H9 (cell line): Measurements from ENCODE around the gene OR1A2. TPM values are rescaled to one million over a fixed set of nuclear protein-coding genes. Genes with fewer than 3 reads are reported as not detected.

Source experiments
- DNase-seq: peaks from one replicate; pipeline ENCODE4 v3.0.0-alpha.2; 2017
- H2AFZ ChIP-seq: one replicate; pipeline ENCODE4 v1.6.1; 2013; ENCODE audit warnings: mild to moderate bottlenecking, low read length, control low read depth, moderate library complexity
- H2AK5ac ChIP-seq: 2 replicates; pipeline ENCODE4 v1.6.1; 2013; ENCODE audit warnings: low read length, control low read depth, mixed read lengths; ENCODE audit not compliant: insufficient read length
- H2BK120ac ChIP-seq: one replicate; pipeline ENCODE4 v1.6.1; 2013; ENCODE audit warnings: low read depth, mild to moderate bottlenecking, low read length, control low read depth, inconsistent platforms; ENCODE audit not compliant: poor library complexity, severe bottlenecking
- H2BK12ac ChIP-seq: 2 replicates; pipeline ENCODE4 v1.6.1; 2013; ENCODE audit warnings: low read length, control low read depth, mixed read lengths, low read depth; ENCODE audit not compliant: insufficient read length
- H2BK15ac ChIP-seq: 2 replicates; pipeline ENCODE4 v1.6.1; 2013; ENCODE audit warnings: low read depth, low read length, control low read depth
- H2BK20ac ChIP-seq: one replicate; pipeline ENCODE4 v1.6.1; 2013; ENCODE audit warnings: low read depth, mild to moderate bottlenecking, low read length, control low read depth, inconsistent platforms; ENCODE audit not compliant: poor library complexity, severe bottlenecking
- H2BK5ac ChIP-seq: 2 replicates; pipeline ENCODE4 v1.6.1; 2013; ENCODE audit warnings: low read length, control low read depth, mixed read lengths; ENCODE audit not compliant: insufficient read length
- H3K14ac ChIP-seq: 2 replicates; pipeline ENCODE4 v1.6.1; 2013; ENCODE audit warnings: low read length, control low read depth; ENCODE audit not compliant: insufficient read depth
- H3K18ac ChIP-seq: 2 replicates; pipeline ENCODE4 v1.6.1; 2013; ENCODE audit warnings: low read depth, mild to moderate bottlenecking, mixed read lengths, low read length, control low read depth; ENCODE audit not compliant: insufficient read length
- H3K23ac ChIP-seq: 2 replicates; pipeline ENCODE4 v1.6.1; 2013; ENCODE audit warnings: low read length, control low read depth, mixed read lengths, low read depth; ENCODE audit not compliant: insufficient read length
- H3K23me2 ChIP-seq: 2 replicates; pipeline ENCODE4 v1.6.1; 2013; ENCODE audit warnings: low read depth, mild to moderate bottlenecking, mixed read lengths, low read length, control low read depth; ENCODE audit not compliant: insufficient read length, poor library complexity, severe bottlenecking
- H3K27ac ChIP-seq: 2 replicates; pipeline ENCODE4 v1.5.1; 2013; ENCODE audit warnings: low read length, control low read depth, mixed read lengths, low read depth; ENCODE audit not compliant: insufficient read length
- H3K27me3 ChIP-seq: 2 replicates; pipeline ENCODE4 v1.6.1; 2013; ENCODE audit warnings: low read length, control low read depth, inconsistent platforms; ENCODE audit not compliant: insufficient read depth
- H3K4ac ChIP-seq: 2 replicates; pipeline ENCODE4 v1.6.1; 2013; ENCODE audit warnings: low read depth, mild to moderate bottlenecking, control low read depth, inconsistent platforms, low read length, moderate library complexity
- H3K4me1 ChIP-seq: 2 replicates; pipeline ENCODE4 v1.6.1; 2013; ENCODE audit warnings: low read length, control low read depth, inconsistent platforms; ENCODE audit not compliant: insufficient read depth
- H3K4me2 ChIP-seq: 2 replicates; pipeline ENCODE4 v1.6.1; 2013; ENCODE audit warnings: low read length, control low read depth, mixed read lengths; ENCODE audit not compliant: insufficient read length, insufficient read depth
- H3K56ac ChIP-seq: 2 replicates; pipeline ENCODE4 v1.6.1; 2013; ENCODE audit warnings: low read depth, mild to moderate bottlenecking, mixed read lengths, low read length, control low read depth; ENCODE audit not compliant: insufficient read length
- H3K79me1 ChIP-seq: 2 replicates; pipeline ENCODE4 v1.6.1; 2013; ENCODE audit warnings: low read depth, mild to moderate bottlenecking, moderate library complexity, low read length, control low read depth, inconsistent platforms; ENCODE audit not compliant: insufficient read depth, poor library complexity, severe bottlenecking
- H3K79me2 ChIP-seq: 2 replicates; pipeline ENCODE4 v1.6.1; 2013; ENCODE audit warnings: low read length, control low read depth, inconsistent platforms; ENCODE audit not compliant: insufficient read depth
- H3K9ac ChIP-seq: 2 replicates; pipeline ENCODE4 v1.6.1; 2013; ENCODE audit warnings: low read length, control low read depth, mixed read lengths; ENCODE audit not compliant: insufficient read length; ENCODE audit errors: extremely low read depth
- H3K9me3 ChIP-seq: one replicate; pipeline ENCODE4 v1.6.1; 2013; ENCODE audit warnings: low read depth, low read length, inconsistent platforms; ENCODE audit not compliant: control insufficient read depth
- H3T11ph ChIP-seq: one replicate; pipeline ENCODE4 v1.6.1; 2013; ENCODE audit warnings: mild to moderate bottlenecking, low read length, control low read depth, inconsistent platforms
- H4K20me1 ChIP-seq: one replicate; pipeline ENCODE4 v1.6.1; 2013; ENCODE audit not compliant: control insufficient read depth, insufficient read length, insufficient read depth
- H4K5ac ChIP-seq: 2 replicates; pipeline ENCODE4 v1.6.1; 2013; ENCODE audit warnings: low read depth, mild to moderate bottlenecking, mixed read lengths, low read length, control low read depth; ENCODE audit not compliant: insufficient read length
- H4K8ac ChIP-seq: replicated peaks from 2 replicates; pipeline ENCODE4 v1.6.1; 2013; ENCODE audit warnings: low read length, control low read depth, mixed read lengths, low read depth; ENCODE audit not compliant: insufficient read length
- H4K91ac ChIP-seq: 2 replicates; pipeline ENCODE4 v1.6.1; 2013; ENCODE audit warnings: low read depth, mild to moderate bottlenecking, moderate library complexity, mixed read lengths, low read length, control low read depth; ENCODE audit not compliant: insufficient read length
- H3K27ac Mint-ChIP-seq, 3 experiments: 2 replicates in 2 of 3; 3 replicates in 1 of 3; pipeline ENCODE4 v1.8.0; 2020 to 2021; ENCODE audit warnings: mixed read lengths in 3 of 3, mild to moderate bottlenecking in 1 of 3, moderate library complexity in 1 of 3
- H3K27me3 Mint-ChIP-seq: 2 replicates; pipeline ENCODE4 v1.8.0; 2021; ENCODE audit warnings: low read depth, mild to moderate bottlenecking, moderate library complexity, mixed read lengths
- H3K36me3 Mint-ChIP-seq, 3 experiments: 2 replicates in 2 of 3; 3 replicates in 1 of 3; pipeline ENCODE4 v1.8.0; 2020 to 2021; ENCODE audit warnings: low read depth in 3 of 3, mixed read lengths in 3 of 3; ENCODE audit not compliant: insufficient read depth in 1 of 3
- H3K4me1 Mint-ChIP-seq, 2 experiments: 2 replicates each; pipeline ENCODE4 v1.8.0; 2020; ENCODE audit warnings: mixed read lengths in 2 of 2
- H3K4me3 Mint-ChIP-seq, 2 experiments: 2 replicates in 1 of 2; 3 replicates in 1 of 2; pipeline ENCODE4 v1.8.0; 2020 to 2021; ENCODE audit warnings: mild to moderate bottlenecking in 2 of 2, mixed read lengths in 2 of 2, moderate library complexity in 1 of 2
- H3K9me3 Mint-ChIP-seq, 2 experiments: 2 replicates in 1 of 2; 3 replicates in 1 of 2; pipeline ENCODE4 v1.8.0; 2020; ENCODE audit warnings: mild to moderate bottlenecking in 2 of 2, mixed read lengths in 2 of 2, moderate library complexity in 1 of 2
- WGBS: extraction: QIAGEN DNeasy Blood & Tissue Kit; methylation state at CpG from one replicate; pipeline ENCODE4 v1.1.7; 2013; ENCODE audit warnings: missing lambda C conversion rate, low lambda C conversion rate, mixed read lengths; ENCODE audit not compliant: insufficient read length; ENCODE audit errors: extremely low coverage; 5-methylcytosine and 5-hydroxymethylcytosine counted together
- total RNA-seq: library from RNA; stranded (reverse); gene quantifications from 2 replicates; pipeline ENCODE4 v1.2.1, GENCODE V29; 2021
- TF ChIP-seq, protein P1 (sequence below): fragments of 200-600 bp; sonication (generic); conservative IDR thresholded peaks from 3 replicates; pipeline ENCODE4 v1.8.0; 2021; ENCODE audit warnings: antibody characterized with exemption, mild to moderate bottlenecking

The OR1A2 gene
- total RNA-seq, 1 experiment from 2014 or later, result not detected

GRCh38 chr17:3208484-3208883 lies 11.2 kb downstream of the OR1A2 start:
- DNase-seq, result no peak
- H2BK120ac ChIP-seq, result no peak overlapping the region
- H3K4me3 Mint-ChIP-seq, result no peak overlapping the region
- no peak overlapping the region for H4K5ac ChIP-seq
- H3K18ac ChIP-seq, result no peak overlapping the region
- no peak overlapping the region for H3K14ac ChIP-seq
- H3T11ph ChIP-seq, result no peak overlapping the region
- no peak overlapping the region for H2BK5ac ChIP-seq
- H3K23me2 ChIP-seq, result no peaks in the 10 kb centered on the region
- H4K91ac ChIP-seq, result no peak overlapping the region
- H3K27ac Mint-ChIP-seq, result no peak overlapping the region
- H3K4me1 Mint-ChIP-seq, result no peaks in the 10 kb centered on the region
- peaks cover 0 to 35% (median 4%) of the 10 kb centered on the region in 3 experiments; a peak in 3 of 7 replicates for H3K36me3 Mint-ChIP-seq
- H2BK12ac ChIP-seq, result no peak overlapping the region
- TF ChIP-seq, protein P1, sequence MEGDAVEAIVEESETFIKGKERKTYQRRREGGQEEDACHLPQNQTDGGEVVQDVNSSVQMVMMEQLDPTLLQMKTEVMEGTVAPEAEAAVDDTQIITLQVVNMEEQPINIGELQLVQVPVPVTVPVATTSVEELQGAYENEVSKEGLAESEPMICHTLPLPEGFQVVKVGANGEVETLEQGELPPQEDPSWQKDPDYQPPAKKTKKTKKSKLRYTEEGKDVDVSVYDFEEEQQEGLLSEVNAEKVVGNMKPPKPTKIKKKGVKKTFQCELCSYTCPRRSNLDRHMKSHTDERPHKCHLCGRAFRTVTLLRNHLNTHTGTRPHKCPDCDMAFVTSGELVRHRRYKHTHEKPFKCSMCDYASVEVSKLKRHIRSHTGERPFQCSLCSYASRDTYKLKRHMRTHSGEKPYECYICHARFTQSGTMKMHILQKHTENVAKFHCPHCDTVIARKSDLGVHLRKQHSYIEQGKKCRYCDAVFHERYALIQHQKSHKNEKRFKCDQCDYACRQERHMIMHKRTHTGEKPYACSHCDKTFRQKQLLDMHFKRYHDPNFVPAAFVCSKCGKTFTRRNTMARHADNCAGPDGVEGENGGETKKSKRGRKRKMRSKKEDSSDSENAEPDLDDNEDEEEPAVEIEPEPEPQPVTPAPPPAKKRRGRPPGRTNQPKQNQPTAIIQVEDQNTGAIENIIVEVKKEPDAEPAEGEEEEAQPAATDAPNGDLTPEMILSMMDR, result no peak
- no peaks in the 10 kb centered on the region for H4K20me1 ChIP-seq
- H3K9me3 Mint-ChIP-seq, result peaks cover 69 to 96% of the 10 kb centered on the region in 2 experiments
- H2AFZ ChIP-seq, result no peak overlapping the region
- peaks cover 73% of the 10 kb centered on the region for H3K9me3 ChIP-seq
- H3K4me1 ChIP-seq, result no peaks in the 10 kb centered on the region
- H3K9ac ChIP-seq, result no peak overlapping the region
- no peak overlapping the region for H4K8ac ChIP-seq
- no peak overlapping the region for H2BK20ac ChIP-seq
- no peak overlapping the region for H2AK5ac ChIP-seq
- no CpG with 5 or more reads among the region's 6 CpGs for WGBS
- no peak overlapping the region for H3K23ac ChIP-seq
- H3K4me2 ChIP-seq, result no peak overlapping the region
- no peak overlapping the region for H2BK15ac ChIP-seq
- no peak overlapping the region for H3K4ac ChIP-seq
- no peak overlapping the region for H3K27ac ChIP-seq
- H3K56ac ChIP-seq, result no peak overlapping the region
- H3K27me3 Mint-ChIP-seq, result no peaks in the 10 kb centered on the region; the same call in none of the 2 replicates
- no peaks in the 10 kb centered on the region for H3K27me3 ChIP-seq
- no peaks in the 10 kb centered on the region for H3K79me2 ChIP-seq
- no peaks in the 10 kb centered on the region for H3K79me1 ChIP-seq
